ENCODE data around the gene SUPT20H. TPM values are rescaled to one million over a fixed set of nuclear protein-coding genes. Genes with fewer than 3 reads are reported as not detected.
A peak's percentile ranks its signal among the peaks of the same experiment; 100 is the strongest.

Gene SUPT20H
- total and polyA plus RNA-seq, 2 experiments from 2014 or later, result 49.8 to 64.2 TPM

GRCh38 chr13:37023871-37024270 lies 35.6 kb downstream of the SUPT20H start:
- no peak for TF ChIP-seq CTCF (IDR thresholded peaks at IDR 0.05; ENCODE audit: low read depth, low read length)
- Histone ChIP-seq H3K4me3 (no peak overlapping the region), H3K4me1 (ENCODE audit: low read depth) (no peaks in the 10 kb centered on the region), H3K9me3 (ENCODE audit: low read depth) (no peaks in the 10 kb centered on the region), H3K36me3 (peaks cover 94% of the 10 kb centered on the region), H3K27me3 (no peaks in the 10 kb centered on the region), H3K27ac (no peak overlapping the region)
- no peak for DNase-seq (ENCODE audit: low read depth in 1 of 2, low spot score in 1 of 2)

DNA sequence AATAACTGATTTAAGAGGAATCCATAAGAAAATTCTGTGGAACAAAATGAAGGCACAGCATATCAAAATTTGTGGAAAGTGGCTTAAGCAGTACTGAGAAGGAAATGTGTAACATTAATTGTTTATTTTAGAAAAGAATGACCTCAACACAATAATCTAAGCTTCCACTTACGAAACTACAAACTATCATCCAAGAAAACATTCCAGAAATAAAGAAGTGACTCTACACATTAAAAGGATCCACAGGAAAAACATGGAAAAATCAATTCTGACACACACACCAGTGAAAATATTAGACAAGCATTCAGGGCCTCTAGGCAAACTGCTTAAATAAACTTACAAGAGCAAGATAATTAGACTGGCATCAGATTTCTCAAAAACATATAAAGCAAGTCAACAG lies 44.9 kb downstream of the SUPT20H start:
- no peak for TF ChIP-seq CTCF (IDR thresholded peaks at IDR 0.05; ENCODE audit: low read depth, low read length)
- Histone ChIP-seq H3K4me1 (ENCODE audit: low read depth) (no peaks in the 10 kb centered on the region), H3K27ac (no peak overlapping the region), H3K4me3 (no peak overlapping the region), H3K36me3 (peaks cover 65% of the 10 kb centered on the region), H3K27me3 (no peaks in the 10 kb centered on the region), H3K9me3 (ENCODE audit: low read depth) (no peaks in the 10 kb centered on the region)
- peak in 1 of 2 donors; percentile 2 for DNase-seq (ENCODE audit: low read depth in 1 of 2, low spot score in 1 of 2)

DNA sequence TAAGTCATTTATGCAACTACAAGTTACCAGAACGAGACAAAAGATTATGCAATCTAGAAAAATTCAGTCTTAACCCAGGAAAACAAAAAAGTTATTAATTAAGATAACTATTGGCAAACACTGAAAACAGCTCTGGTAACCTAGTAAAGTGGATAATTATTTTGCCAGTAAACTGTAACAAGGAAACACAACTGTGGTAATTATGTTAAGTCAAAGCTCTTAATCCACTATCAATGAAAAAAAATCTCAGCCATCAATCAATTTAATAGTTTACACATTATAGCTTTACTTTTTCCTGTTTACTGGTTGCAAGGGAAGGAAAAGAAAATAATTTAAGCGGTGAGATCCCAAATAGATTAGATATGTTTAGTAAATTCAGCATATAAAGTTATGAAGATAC lies 47.7 kb downstream of the SUPT20H start:
- TF ChIP-seq CTCF (IDR thresholded peaks at IDR 0.05; ENCODE audit: low read depth, low read length), result no peak

DNA sequence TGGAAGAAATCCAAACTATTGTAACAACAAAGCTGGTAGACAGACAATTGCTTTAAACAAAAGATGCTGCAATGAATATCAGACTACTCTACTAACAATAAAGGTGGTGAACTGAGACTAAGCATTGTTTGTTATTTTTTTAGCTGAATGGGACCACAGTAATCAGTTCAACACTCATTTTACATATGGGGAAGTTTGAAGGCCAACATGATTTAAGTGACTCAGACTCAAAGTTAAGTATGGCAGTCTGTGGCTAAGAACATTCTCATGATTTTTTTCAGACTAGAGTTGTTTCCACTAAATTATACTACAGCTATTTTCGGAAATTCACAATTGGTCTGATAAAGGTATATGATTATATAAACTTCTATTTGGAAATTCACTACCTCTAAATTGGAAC lies 48.5 kb downstream of the SUPT20H start:
- no peaks in the 10 kb centered on the region for H3K27me3 ChIP-seq
- H3K36me3 ChIP-seq, result peaks cover 68% of the 10 kb centered on the region
- no peak for TF ChIP-seq CTCF (IDR thresholded peaks at IDR 0.05; ENCODE audit: low read depth, low read length)
- no peak overlapping the region for H3K27ac ChIP-seq
- no peak for DNase-seq (ENCODE audit: low read depth in 1 of 2, low spot score in 1 of 2)
- no peaks in the 10 kb centered on the region for H3K4me1 ChIP-seq (ENCODE audit: low read depth)
- H3K9me3 ChIP-seq (ENCODE audit: low read depth), result no peaks in the 10 kb centered on the region
- no peak overlapping the region for H3K4me3 ChIP-seq

More for the DNA sequence above, 47.7 kb downstream of the SUPT20H start:
- Histone ChIP-seq H3K36me3 (peaks cover 68% of the 10 kb centered on the region), H3K4me1 (ENCODE audit: low read depth) (no peaks in the 10 kb centered on the region), H3K9me3 (ENCODE audit: low read depth) (no peaks in the 10 kb centered on the region), H3K27ac (no peak overlapping the region), H3K4me3 (no peak overlapping the region), H3K27me3 (no peaks in the 10 kb centered on the region)
- DNase-seq (ENCODE audit: low read depth in 1 of 2, low spot score in 1 of 2), result peak in 1 of 2 donors; percentile 3

- no peak overlapping the region for H3K27ac ChIP-seq
- H3K4me3 ChIP-seq, result no peak overlapping the region
- no peaks in the 10 kb centered on the region for H3K4me1 ChIP-seq (ENCODE audit: low read depth)
- no peaks in the 10 kb centered on the region for H3K27me3 ChIP-seq
- no peak for TF ChIP-seq CTCF (IDR thresholded peaks at IDR 0.05; ENCODE audit: low read depth, low read length)
- no peak for DNase-seq (ENCODE audit: low read depth in 1 of 2, low spot score in 1 of 2)
- H3K9me3 ChIP-seq (ENCODE audit: low read depth), result no peaks in the 10 kb centered on the region
- H3K36me3 ChIP-seq, result peaks cover 64% of the 10 kb centered on the region
Observed at GRCh38 chr13:37010424-37010823, 49.1 kb downstream of the SUPT20H start.

- Histone ChIP-seq H3K4me3 (no peak overlapping the region), H3K9me3 (ENCODE audit: low read depth) (no peaks in the 10 kb centered on the region), H3K4me1 (ENCODE audit: low read depth) (no peaks in the 10 kb centered on the region), H3K27ac (no peak overlapping the region), H3K27me3 (no peaks in the 10 kb centered on the region), H3K36me3 (peaks cover 68% of the 10 kb centered on the region)
- no peak for DNase-seq (ENCODE audit: low read depth in 1 of 2, low spot score in 1 of 2)
- TF ChIP-seq CTCF (IDR thresholded peaks at IDR 0.05; ENCODE audit: low read depth, low read length), result no peak
Observed at GRCh38 chr13:37009692-37010091, 49.8 kb downstream of the SUPT20H start.
